HUDEP-2 (cell line): Measurements from ENCODE around the gene FZD10.

Source experiments
- DNase-seq, 76 experiments: peaks; one replicate each; lab custom pipeline; 2025; ENCODE audit not compliant: unreplicated experiment in 76 of 76; lab: John Stamatoyannopoulos, UW

FZD10 gene

GRCh38 chr12:130162267-130162666, at the start of gene FZD10:
Gene FZD10, plus strand, starts transcription at chr12:130162464. Its CDS starts 479 bp downstream, at chr12:130162943.
- peak in 1 of 76 experiments; percentile 12 for DNase-seq

GRCh38 chr12:130114952-130115351, 47.3 kb upstream of the FZD10 start:
- DNase-seq = no peak

- no peak for DNase-seq
These were observed 46.6 kb upstream of the FZD10 start for GRCh38 chr12:130115646-130116045.

- DNase-seq = no peak
These were observed 45.5 kb upstream of the FZD10 start for GRCh38 chr12:130116791-130117190.

GRCh38 chr12:130117233-130117632, 45.0 kb upstream of the FZD10 start:
- DNase-seq = no peak

GRCh38 chr12:130117701-130118100, 44.6 kb upstream of the FZD10 start:
- DNase-seq = no peak

- DNase-seq = no peak
These were observed 44.1 kb upstream of the FZD10 start for GRCh38 chr12:130118181-130118580.

- DNase-seq = no peak
These were observed 42.9 kb upstream of the FZD10 start for GRCh38 chr12:130119241-130119861.

- DNase-seq = no peak
These were observed 42.1 kb upstream of the FZD10 start for GRCh38 chr12:130120012-130120805.

GRCh38 chr12:130121226-130122000, 40.9 kb upstream of the FZD10 start:
- no peak for DNase-seq

GRCh38 chr12:130122356-130122755, 39.9 kb upstream of the FZD10 start:
- DNase-seq = no peak

- no peak for DNase-seq
These were observed 38.2 kb upstream of the FZD10 start for GRCh38 chr12:130124106-130124505.

GRCh38 chr12:130124605-130125244, 37.5 kb upstream of the FZD10 start:
- DNase-seq = no peak

GRCh38 chr12:130126023-130126432, 36.2 kb upstream of the FZD10 start:
- peak in 2 of 76 experiments; percentile 2 to 5 for DNase-seq

- DNase-seq = no peak
These were observed 34.7 kb upstream of the FZD10 start for GRCh38 chr12:130127532-130127911.

- DNase-seq = no peak
These were observed 34.1 kb upstream of the FZD10 start for GRCh38 chr12:130127912-130128789.

- DNase-seq = no peak
These were observed 33.2 kb upstream of the FZD10 start for GRCh38 chr12:130128790-130129735.

GRCh38 chr12:130130346-130130745, 31.9 kb upstream of the FZD10 start:
- no peak for DNase-seq

GRCh38 chr12:130131025-130131424, 31.2 kb upstream of the FZD10 start:
- DNase-seq = no peak
